Measurements from ENCODE around the gene ASH1L.
"Not testable (repeated sequence)": the region's sequence is repeated elsewhere in the genome, so short reads cannot be mapped to it uniquely, and the experiment has no call there.

ASH1L gene

DNA sequence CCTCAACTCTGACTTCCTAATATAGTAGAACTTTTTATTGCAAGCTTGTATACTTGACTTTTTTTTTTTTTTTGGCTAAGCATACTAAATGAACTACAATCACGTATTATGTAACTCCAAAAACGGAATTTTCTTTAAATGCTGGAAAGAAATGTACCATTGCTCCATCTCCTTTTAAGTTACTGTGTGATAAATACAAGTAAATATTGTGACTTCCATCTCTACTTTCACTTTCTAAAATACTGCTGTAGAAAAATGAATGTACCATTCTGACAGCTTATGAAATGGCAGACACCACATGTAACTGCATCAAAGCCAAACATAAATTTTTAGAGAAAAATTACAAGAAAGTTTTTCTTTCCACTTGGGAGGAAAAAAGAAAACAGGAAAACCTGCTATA, 54.7 kb downstream of the ASH1L start:
- Histone ChIP-seq H3K4me3 (no peak overlapping the region), H3K27ac (no peak overlapping the region)

DNA sequence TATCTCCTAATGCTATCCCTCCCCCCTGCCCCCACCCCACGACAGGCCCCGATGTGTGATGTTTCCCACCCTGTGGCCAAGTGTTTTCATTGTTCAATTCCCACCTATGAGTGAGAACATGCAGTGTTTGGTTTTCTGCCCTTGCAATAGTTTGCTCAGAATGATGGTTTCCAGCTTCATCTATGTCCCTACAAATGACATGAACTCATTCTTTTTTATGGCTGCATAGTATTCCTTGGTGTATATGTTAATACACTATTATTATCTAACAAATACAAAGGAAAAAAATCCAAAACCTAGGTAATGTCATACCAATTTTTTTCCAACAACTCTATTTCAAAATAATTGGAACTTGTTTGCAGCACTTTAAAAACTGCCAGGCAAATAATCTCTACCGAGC, 56.6 kb downstream of the ASH1L start:
- H3K4me3 ChIP-seq, H3K27ac ChIP-seq: not testable (repeated sequence)

DNA sequence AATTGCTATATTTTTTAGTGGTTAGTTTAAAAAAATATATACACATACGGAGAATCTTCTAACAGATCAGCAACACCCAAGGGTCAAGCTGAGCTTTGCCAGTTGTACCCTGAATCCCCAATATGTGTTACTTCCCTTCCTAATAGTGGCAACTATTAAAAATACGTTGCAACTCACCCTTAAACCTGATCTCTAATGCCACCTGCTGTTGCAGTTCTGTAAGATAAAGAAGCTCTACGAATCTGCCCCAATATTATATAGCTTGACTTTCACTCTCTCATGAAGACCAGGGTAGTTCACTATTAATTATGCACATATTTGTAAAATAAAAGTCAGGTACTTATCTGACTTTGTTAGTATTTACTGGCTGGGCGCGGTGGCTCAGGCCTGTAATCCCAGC, 58.4 kb downstream of the ASH1L start:
- no peak overlapping the region for H3K4me3 ChIP-seq
- H3K27ac ChIP-seq: no peak overlapping the region

DNA sequence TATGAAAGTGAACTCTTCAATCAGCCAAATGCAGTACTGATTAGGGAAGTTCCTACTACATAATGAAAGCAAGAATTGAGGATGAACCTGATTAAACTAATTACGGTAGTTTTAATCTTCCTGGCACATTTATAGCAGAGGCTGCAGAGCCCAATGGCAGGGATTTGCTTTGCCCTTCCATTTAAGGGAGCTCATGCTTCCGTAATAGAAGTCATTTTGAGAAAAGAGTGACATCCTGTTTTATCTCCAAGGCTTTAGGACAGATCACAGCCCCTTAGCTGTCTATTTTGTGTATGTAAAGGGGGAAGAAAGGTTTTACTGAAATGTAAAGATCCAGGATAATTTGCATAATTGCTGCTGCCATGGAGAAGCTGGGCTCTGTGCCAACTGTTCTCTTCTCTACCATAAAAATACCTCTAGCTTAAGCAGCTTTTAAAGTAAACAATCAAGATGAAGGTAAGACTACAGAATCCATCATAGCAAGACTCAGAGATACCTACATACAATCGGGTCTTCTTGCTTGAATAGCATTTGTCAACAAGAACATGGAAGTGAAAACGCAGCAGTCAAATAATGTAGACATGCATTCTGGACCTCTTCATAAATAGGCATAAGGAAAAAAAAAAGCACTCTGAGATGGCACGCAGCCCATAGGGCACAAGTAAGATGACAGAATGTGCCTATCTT, 62.5 kb downstream of the ASH1L start:
- Histone ChIP-seq H3K27ac (peak overlapping the region in 4 of 21 experiments; percentile 1 to 26 (median 10)), H3K4me3 (no peak overlapping the region)

DNA sequence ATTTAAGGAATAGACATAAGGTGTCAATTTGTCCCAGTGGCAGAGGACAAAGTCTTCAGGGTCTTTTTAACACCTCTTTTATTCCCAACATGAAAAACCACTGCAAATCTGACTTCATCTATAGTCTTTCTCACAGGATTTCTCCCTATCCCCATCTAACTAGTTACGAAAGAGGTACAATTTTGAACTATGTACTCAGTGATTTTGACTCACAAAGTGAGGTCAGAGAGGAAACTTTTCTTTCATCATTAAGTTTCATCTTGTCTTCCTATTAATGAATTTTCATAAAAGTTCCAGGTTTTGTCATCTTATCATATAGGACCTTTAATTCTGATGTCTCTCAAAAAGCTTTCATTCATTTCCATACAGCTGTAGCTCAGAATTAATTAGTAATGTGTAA, 63.3 kb downstream of the ASH1L start:
- H3K4me3 ChIP-seq: no peak overlapping the region
- peak overlapping the region in 1 of 21 experiments; percentile 21 for H3K27ac ChIP-seq

DNA sequence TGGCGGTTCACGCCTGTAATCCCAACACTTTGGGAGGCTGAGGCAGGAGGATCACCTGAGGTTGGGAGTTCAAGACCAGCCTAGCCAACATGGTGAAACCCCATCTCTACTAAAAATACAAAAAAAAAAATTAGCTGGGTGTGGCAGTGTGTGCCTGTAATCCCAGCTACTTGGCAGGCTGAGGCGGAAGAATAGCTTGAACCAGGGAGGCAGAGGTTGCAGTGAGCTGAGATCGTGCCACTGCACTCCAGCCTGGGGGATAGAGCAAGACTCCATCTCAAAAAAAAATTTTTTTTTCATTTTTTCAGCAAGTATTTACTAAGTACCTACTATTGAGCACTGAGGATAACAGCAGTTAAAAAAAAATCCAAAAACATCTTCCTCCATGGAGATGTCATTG, 69.0 kb downstream of the ASH1L start:
- not testable (repeated sequence) for H3K4me3 ChIP-seq, H3K27ac ChIP-seq

DNA sequence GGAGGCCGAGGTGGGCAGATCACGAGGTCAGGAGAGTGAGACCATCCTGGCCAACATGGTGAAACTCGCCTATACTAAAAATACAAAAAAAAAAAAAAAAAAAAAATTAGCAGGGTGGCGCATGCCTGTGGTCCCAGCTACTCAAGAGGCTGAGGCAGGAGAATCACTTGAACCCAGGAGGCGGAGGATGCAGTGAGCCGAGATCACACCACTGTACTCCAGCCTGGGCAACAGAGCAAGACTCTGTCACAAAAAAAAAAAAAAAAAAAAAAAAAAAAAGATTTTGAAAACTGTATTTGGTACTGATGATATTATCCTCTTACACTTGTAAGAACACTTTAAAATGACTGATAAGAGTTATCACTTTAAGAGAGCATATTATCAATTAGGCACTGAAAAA, 74.2 kb downstream of the ASH1L start:
- H3K27ac ChIP-seq, H3K4me3 ChIP-seq: not testable (repeated sequence)

DNA sequence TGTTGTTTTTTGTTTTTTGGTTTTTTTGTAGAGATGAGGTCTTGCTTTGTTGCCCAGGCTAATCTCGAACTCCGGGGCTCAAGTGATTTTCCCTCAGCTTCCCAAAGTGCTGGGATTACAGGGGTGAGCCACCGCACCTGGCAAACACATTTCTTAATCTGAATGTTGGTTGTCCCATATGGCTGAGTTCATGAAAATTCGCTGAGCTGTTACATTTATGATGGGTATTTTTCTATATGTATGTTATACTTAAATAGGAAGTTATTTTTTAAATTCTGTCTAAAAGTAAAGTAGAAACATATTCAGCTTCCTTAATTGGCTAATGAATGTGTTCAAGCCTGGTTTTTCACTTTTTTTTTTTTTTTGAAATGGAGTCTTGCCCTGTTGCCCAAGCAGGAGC, 75.1 kb downstream of the ASH1L start:
- Histone ChIP-seq H3K4me3 (no peak overlapping the region), H3K27ac (no peak overlapping the region)

DNA sequence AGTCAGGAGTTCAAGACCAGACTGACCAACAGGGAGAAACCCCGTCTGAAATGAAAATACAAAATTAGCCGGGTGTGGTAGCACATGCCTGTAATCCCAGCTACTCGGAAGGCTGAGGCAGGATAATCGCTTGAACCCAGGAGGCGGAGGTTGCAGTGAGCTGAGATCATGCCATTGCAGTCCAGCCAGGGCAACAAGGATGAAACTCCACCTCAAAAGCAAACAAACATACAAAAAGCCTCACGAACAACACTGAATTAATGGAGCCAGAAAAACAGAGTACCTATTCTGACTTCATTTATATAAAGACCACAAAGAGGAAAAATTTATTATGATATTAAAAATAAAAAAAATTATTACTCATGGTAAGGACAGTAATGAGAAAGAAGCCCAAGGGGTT, 75.7 kb downstream of the ASH1L start:
- not testable (repeated sequence) for H3K4me3 ChIP-seq, H3K27ac ChIP-seq

DNA sequence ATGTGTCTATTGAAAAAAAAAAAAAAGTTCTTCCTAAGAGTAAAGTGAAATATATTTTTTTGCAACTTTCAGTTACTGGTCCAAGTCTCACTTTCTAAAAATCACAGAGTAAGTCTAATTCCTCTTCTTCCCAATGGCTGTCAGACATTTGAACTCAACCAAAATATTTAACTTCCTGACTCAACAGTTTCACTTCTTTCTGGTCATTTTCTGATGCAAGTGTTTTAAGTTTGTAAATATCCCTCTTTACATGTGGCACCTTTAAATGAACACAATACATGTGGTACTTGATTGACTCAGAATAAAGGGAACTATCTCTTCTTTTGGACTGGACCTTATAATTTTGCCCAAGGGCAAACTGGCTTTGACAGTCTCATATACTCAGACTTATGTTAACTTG, 76.7 kb downstream of the ASH1L start:
- no peak overlapping the region for H3K27ac ChIP-seq
- no peak overlapping the region for H3K4me3 ChIP-seq

DNA sequence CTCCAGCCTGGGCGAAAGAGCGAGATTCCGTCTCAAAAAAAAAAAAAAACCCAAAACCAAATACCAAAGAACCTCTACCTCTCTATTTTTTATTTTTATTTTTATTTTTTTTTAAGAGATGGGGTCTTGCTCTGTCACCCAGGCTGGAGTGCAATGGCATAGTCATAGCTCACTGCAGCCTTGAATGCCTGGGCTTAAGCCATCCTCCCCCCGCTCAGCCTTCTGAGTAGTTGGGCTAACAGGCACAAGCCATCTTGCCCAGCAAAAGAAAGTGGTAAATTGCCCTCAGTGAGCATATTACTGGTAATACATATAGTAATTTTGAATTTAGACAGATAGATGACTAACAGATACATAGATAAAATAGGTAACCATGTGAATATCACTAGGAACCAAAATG, 77.4 kb downstream of the ASH1L start:
- H3K4me3 ChIP-seq: no peak overlapping the region
- H3K27ac ChIP-seq: no peak overlapping the region

DNA sequence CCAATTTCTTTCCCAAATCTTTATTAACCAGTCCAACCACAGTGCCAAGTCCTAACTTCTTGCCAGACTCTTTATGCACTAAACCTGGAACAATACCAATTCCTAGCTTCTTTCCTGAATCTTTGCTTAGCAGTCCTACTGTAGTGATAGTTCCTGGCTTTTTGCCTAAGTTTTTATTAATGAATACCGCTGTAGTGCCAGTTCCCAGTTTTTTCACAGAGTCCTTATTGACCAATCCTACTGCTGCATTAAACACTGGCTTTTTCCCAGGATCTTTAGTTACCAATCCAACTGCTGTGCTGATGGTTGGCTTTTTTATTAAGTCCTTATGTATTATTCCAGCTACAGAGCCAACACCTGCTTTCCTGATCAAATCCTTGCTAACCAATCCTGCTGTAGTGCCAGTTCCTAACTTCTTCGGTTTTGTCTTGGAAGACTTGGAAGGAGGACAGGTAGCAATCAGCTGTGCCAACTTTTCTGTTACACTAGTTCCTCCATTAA, 80.8 kb downstream of the ASH1L start:
- H3K27ac ChIP-seq: no peak overlapping the region
- no peak overlapping the region for H3K4me3 ChIP-seq

DNA sequence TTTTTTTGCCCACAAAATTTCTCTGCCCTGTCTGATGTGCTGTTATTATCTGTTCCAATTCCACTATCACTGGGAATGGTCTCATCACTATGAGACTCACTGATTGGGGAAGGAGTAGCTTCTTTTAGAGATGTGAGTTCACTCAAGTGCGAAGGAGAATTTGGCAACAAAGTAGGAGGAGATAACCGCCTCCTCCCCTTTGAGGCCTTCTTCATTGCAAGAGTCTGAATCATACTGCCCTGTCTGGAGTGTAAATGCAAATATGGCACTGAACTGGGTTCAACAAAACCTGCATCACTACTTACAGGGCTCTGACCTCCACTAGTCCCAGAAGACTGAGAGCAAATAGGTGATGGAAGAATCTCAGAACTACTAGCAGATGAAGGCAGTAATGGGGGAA, 83.4 kb downstream of the ASH1L start:
- Histone ChIP-seq H3K27ac (no peak overlapping the region), H3K4me3 (no peak overlapping the region)

DNA sequence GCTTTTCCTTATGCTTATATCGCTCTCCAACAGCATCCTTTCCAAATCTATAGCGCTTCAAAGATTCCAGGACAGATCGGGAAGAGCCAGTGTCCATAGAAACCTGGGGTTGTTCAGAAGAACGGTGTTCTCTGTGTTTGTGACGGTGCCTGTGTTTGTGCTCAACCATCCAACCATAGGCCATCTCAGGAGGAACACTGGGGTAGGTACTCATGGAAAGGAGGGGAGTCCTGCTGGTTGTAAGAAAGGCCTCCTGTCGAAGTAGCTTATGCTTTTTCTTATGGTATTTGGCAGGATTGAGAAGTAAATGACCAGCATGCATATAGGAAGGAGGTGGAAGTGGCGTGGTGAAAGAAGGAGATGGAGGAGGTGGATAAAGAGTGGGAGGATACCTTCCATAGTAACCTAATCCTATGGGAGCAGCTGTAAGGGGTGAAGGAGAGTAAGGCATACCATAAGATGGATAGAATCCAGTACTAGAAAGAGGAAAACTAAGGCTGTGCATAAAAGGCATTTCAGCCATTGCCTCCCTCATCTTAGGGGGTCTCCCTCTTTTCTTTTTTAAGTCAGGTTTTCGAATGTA, 84.2 kb downstream of the ASH1L start:
- no peak overlapping the region for H3K4me3 ChIP-seq
- no peak overlapping the region for H3K27ac ChIP-seq

DNA sequence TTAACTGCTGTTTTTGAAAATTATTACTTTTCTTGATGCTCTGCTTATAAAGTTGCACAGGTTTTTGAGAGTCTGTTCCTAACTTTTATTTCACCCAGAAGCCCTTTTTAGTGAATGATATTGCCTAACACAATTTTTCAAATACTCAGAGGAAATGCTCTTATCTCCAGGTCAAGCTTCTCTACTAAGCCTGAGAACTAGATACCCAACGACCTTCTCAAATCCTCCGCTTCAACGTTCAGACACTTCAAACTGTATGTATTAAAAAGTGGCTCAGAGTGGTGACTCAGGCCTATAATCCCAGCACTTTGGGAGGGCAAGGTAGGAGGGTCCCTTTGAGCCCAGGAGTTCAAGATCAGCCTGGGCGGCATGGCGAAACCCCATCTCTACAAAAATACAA, 88.5 kb downstream of the ASH1L start:
- Histone ChIP-seq H3K4me3 (no peak overlapping the region), H3K27ac (no peak overlapping the region)

DNA sequence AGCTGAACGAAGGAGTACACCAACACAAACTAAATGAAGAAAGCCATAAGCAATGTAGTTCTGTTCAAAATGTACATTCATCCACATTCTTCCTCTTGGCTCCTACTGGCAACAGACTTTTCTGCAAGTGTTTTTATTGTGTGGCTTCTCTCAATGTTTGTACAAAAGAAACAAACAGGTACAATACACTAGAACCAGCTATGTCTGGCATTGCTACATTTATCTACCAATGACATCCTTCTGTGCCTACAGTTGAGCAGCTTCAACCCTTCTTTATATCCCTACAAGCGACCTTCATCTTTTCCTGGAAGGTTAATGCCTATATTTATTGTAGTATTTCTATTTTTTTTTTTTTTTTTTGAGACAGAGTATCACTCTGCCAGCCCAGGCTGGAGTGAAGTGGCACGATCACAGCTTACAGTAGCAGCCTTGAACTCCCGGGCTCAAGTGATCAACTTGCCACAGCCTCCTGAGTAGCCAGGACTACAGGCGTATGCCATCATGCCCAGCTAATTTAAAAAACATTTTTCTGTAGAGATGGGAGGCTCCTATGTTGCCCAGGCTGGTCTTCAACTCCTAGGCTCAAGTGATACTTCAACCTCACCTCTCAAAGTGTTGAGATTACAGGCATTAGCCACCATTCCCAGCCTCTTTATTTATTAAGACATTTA, 89.3 kb downstream of the ASH1L start:
- Histone ChIP-seq H3K27ac (peak overlapping the region in 1 of 21 experiments; percentile 9), H3K4me3 (no peak overlapping the region)

DNA sequence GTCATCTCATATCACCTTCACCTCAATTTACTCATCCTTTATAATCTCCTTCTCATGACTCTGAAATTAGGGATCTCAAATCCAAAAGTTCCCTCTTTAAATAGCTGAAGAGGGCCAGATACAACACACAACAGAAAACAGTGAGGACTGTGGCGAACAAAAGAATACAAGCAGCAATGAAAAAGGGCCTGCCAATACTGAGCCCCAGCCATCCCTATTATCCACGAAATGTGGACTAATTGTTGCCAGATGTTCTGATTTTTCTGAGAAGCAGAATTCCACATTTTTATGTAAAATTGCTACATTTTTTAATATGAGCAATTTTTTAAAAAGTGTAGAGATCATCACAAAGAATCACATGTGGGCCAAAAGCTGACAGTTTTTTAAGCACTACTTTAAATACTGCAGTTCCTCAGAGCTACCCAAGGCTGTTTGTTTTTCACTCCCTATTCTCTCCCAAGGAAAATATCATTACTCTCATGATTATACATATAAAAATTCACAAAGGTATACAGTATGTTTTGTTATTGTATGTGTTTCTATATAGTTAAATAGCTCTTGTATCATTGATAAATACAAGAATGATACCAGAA, 90.0 kb downstream of the ASH1L start:
- peak overlapping the region in 2 of 21 experiments; percentile 4 to 42 for H3K27ac ChIP-seq
- no peak overlapping the region for H3K4me3 ChIP-seq

DNA sequence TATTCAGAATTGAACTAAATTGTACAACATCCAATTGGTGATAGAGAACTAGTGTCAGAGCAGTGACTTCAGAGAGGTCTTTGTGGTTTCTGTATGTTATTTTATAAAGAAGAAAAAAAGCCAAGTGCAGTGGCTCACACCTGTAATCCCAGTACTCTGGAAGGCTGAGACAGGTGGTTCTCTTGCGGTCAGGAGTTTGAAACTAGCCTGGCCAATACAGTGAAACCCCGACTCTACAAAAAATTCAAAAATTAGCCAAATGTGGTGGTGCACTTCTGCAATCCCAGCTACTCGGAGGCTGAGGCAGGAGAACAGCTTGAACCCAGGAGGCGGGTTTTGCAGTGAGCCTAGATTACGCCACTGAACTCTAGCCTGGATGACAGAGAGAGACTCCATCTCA, 90.7 kb downstream of the ASH1L start:
- Histone ChIP-seq H3K27ac (peak overlapping the region in 1 of 21 experiments; percentile 4), H3K4me3 (no peak overlapping the region)

DNA sequence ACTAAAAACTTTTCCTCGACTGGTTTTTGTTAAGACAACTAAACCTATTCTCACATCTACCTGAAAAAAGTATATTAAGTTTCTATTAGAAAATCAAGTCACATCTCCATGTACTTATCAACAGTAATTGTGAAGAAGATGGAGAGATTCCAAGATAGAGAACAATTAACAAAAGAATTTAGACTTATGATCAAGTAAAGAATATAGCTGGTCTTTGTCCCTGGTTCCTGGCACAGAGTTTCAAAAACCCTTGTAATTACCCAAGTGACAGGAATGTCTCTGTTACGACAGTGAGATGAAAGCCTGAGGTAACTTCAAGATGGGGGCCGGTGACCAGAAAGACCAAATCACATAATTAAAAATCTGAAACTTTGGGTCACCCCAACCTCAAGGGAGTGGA, 91.6 kb downstream of the ASH1L start:
- Histone ChIP-seq H3K27ac (no peak overlapping the region), H3K4me3 (no peak overlapping the region)

DNA sequence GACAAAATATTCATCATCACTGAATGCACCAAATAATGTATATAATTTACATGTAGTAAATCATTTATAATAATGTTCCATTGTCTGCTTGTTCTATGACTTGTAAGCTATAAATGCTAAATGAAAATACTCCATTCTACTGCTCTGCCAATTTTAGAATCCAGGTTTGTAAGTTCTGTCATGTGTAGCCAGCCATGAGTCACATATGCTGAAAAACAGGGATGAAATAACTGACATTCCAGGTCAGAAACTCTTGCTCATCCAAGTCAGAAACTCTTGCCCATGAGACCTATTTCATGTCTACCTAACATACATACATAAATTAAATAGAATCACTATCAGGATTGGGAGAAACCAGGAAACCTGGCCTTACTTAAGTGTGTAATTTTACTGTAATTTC, 95.6 kb downstream of the ASH1L start:
- Histone ChIP-seq H3K4me3 (no peak overlapping the region), H3K27ac (peak overlapping the region in 7 of 21 experiments; percentile 5 to 78 (median 38))

DNA sequence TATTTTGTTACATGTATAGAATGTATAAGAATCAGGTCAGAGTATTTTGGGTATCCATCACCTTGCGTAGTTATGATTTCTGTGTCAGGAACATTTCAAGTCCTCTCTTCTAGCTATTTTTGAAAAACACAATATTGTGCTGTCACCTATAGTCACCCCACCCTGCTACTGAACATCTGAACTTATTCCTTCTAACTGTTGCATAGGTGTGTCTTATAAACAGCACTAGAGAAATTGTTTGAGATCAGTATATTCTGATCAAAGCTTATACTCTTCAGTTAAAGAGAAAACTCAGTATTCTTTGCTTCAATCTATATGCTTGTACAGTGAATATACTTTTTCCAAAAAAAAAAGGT, 96.0 kb downstream of the ASH1L start:
- Histone ChIP-seq H3K27ac (peak overlapping the region in 6 of 21 experiments; percentile 21 to 78 (median 51)), H3K4me3 (no peak overlapping the region)

Data from skin epidermis (tissue), 12 donors.